ENCODE data around the gene DNAJC7.

- TF ChIP-seq CTCF (IDR thresholded peaks at IDR 0.05; ENCODE audit: low read depth, low read length, poor library complexity, severe bottlenecking) (peak; percentile 40), EZH2phosphoT487 (IDR thresholded peaks at IDR 0.05; ENCODE audit: borderline replicate concordance, low read length) (no peak)
Measured at GRCh38 chr17:42028791-42029127, 11.5 kb upstream of the DNAJC7 start.
